Measurements from ENCODE around the gene KAZN.

The KAZN gene

DNA sequence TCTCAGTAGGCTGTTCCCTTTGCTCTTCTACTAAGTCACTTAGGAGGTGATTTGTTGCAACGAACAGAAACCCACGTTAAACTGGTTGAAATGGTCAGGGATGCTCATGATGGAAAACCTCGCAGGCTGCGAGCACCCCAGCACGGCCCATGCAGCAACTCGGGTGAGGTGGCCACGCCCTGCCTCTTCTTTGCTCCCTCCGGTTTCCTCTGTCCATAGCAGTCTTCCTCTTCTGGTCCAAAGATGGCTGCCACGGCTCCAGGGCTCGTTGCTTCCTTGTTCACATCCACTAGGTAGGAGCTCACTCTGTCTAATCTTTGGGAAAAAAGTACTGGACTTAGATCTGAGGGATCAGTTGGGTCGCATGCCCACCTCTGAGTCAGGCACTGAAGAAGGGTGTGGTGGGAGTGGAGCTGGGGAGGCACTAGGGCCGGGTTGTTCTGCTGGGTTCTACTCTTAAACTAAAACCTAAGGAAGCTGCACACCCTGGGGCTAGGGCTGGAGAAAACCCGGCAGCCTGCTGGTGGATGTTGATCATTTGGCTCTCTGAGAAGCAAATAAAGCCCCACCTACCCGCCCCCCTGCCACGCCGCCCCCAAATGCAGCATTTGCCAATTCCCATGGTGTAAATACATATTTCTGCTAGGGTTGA, 31.0 kb downstream of the KAZN start:
- TF ChIP-seq, protein P1, sequence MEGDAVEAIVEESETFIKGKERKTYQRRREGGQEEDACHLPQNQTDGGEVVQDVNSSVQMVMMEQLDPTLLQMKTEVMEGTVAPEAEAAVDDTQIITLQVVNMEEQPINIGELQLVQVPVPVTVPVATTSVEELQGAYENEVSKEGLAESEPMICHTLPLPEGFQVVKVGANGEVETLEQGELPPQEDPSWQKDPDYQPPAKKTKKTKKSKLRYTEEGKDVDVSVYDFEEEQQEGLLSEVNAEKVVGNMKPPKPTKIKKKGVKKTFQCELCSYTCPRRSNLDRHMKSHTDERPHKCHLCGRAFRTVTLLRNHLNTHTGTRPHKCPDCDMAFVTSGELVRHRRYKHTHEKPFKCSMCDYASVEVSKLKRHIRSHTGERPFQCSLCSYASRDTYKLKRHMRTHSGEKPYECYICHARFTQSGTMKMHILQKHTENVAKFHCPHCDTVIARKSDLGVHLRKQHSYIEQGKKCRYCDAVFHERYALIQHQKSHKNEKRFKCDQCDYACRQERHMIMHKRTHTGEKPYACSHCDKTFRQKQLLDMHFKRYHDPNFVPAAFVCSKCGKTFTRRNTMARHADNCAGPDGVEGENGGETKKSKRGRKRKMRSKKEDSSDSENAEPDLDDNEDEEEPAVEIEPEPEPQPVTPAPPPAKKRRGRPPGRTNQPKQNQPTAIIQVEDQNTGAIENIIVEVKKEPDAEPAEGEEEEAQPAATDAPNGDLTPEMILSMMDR (IDR thresholded peaks at IDR 0.05; ENCODE audit: low read depth, low read length), result no peak

DNA sequence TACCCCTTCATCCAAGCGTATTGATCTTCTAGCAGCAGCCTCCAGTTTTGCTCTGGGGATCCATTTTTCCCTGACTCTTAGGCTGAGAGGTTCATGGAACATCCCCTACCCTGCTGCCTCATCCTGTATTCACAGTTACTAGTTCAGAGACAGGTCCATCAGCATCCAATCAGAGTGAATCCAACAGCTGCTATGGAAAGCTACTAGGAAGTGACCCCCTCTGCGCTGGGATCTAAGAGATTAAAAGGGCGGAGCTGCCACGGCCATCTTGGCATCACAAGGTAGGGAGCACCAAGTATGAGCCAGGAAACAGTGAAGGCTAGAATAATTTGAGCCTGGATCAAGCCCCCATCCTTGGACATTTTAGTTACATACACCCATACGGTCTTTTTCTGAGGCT, 32.5 kb downstream of the KAZN start:
- TF ChIP-seq, protein P1 (IDR thresholded peaks at IDR 0.05; ENCODE audit: low read depth, low read length), result no peak
- DNase-seq (ENCODE audit: extremely low read depth, low read depth), result no peak

More for the DNA sequence above, 31.0 kb downstream of the KAZN start:
- DNase-seq (ENCODE audit: extremely low read depth, low read depth), result no peak

DNA sequence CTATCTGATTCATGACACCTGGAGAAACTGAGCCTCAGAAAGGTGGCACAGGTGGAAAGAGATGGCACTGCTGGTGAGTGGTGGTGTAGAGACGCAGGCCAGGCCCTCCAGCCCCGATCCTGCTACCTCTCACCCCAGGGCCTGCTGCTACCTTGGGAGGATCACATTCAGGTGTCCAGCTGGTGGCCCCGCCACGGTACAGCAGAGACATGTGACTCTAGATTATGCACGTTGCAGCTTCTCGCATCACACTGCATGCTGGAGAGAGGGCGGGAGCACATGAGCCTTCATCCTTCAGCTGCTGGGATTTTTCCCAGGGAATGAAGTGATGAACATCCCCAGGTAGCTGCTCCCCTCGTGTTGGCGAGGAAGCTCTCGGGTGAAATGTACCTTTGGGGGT, 32.9 kb downstream of the KAZN start:
- no peak for DNase-seq (ENCODE audit: extremely low read depth, low read depth)
- TF ChIP-seq, protein P1 (IDR thresholded peaks at IDR 0.05; ENCODE audit: low read depth, low read length), result no peak

DNA sequence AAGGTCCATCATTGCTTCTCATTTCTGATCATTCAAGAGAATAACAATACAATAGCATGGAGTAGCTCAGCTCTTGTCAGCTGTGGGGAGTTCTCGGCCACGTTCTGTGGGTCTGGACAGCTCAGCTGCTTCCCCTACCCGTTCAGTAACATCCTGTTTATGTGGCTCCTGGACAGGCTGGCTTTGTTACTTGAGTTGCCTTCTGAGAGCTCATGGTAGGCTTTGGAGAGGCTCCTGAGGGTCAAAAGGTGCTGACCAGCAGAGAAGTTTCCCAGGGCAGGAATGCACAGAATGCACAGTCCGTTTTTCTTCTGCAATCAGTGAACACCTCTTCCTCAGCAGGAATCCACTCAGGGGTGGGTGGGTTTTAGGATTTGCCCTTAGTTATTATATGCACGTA, 36.0 kb downstream of the KAZN start:
- TF ChIP-seq, protein P1 (IDR thresholded peaks at IDR 0.05; ENCODE audit: low read depth, low read length), result no peak
- DNase-seq (ENCODE audit: extremely low read depth, low read depth), result no peak

DNA sequence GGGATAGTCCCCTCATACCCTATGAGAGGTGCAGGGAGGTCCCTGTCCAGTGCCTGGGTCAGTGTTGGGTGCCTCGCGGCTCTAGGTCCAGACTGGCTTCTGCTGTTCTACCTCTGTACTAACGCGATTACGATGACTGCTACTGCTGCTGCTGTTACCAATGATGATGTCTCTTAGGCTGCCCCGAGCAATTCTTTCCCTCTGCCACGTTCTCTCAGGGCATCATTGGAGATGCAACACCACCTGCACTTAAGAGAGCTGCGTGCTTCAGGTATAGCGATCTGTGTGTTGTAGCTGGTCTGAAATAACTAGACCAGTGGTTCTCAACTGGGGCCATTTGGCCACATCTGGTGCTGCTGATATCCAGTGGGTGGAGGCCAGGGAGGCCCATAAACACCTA, 36.9 kb downstream of the KAZN start:
- DNase-seq (ENCODE audit: extremely low read depth, low read depth), result no peak
- TF ChIP-seq, protein P1 (IDR thresholded peaks at IDR 0.05; ENCODE audit: low read depth, low read length), result no peak

DNA sequence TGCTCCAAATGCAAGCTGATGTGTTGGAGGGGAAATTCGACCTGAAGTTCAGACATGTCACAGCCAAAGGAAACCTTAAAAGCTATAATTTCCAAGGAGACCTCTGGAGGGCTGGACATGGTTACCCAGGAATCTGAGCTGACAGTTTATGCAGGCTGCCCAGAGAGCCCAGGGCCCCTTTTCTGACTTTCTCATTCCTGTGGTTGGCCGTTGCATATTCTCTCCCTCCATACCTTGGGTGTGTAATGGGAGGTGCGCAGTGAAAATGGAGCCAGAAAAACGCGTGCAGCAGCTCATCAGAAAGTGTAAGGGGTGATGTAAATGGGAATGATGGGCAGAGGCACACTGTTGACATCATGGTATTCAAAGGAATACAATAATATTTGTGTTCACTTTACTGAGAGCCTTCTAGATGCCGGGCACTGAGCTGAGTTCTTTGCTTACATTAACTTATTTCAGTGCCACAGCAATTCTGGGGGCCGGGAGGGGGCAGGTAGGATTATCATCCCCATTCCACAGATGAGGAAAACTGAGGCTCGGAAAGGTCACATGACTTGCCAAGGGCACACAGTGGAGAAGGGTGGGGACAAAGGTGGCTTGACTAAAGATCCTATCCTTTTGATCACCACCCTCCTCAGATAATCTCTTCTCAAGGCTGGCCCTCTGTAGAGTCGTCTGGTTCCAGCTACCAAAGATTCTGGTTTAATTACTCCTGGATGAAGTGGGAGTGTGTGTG, 38.6 kb downstream of the KAZN start:
- TF ChIP-seq, protein P1 (IDR thresholded peaks at IDR 0.05; ENCODE audit: low read depth, low read length), result no peak
- no peak for DNase-seq (ENCODE audit: extremely low read depth, low read depth)

DNA sequence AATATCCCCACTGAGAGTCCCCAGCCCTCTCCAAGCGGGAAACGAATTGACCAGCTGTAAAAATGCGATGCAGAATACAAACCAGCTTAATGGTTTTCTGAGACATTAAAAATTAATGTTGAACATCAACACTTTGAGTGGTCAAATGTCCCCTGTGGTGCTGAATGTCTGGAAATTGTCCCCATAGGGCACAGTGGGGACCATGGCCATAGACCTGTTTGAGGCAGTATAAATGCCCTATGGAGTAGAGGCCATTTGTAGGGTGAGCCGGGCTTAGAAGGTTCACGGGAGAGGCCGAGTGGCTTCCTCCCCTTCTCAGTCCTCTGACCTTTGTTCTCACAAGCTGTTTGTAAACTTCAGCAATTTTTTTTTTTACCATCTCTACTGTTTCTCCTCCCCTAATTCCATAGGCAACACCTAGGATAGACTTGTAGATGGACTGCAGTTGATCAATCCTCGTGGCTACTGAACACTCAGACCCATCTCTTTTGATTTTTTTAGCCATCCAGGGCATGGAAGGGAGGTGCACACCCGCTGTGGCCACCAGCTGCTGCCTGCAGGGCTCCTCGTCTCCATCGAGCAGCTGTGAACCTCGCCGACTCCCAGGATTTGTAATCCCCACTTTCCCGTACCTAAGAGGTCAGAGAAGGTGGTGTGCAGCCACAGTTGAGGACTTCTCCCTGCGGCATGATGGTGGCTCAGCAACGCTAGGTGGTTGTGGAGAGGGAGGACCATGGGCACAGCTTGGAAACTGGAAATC, 41.0 kb downstream of the KAZN start:
- TF ChIP-seq, protein P1 (IDR thresholded peaks at IDR 0.05; ENCODE audit: low read depth, low read length), result no peak
- DNase-seq (ENCODE audit: extremely low read depth, low read depth), result no peak
